SIG-M5 treated with dmso at 0.1 percent for 504 hours (cell line): ENCODE data around the gene DYNC2H1.

Experiments
- DNase-seq: peaks from one replicate; lab custom pipeline; 2025; ENCODE audit not compliant: unreplicated experiment; lab: John Stamatoyannopoulos, UW

Gene DYNC2H1, protein sequence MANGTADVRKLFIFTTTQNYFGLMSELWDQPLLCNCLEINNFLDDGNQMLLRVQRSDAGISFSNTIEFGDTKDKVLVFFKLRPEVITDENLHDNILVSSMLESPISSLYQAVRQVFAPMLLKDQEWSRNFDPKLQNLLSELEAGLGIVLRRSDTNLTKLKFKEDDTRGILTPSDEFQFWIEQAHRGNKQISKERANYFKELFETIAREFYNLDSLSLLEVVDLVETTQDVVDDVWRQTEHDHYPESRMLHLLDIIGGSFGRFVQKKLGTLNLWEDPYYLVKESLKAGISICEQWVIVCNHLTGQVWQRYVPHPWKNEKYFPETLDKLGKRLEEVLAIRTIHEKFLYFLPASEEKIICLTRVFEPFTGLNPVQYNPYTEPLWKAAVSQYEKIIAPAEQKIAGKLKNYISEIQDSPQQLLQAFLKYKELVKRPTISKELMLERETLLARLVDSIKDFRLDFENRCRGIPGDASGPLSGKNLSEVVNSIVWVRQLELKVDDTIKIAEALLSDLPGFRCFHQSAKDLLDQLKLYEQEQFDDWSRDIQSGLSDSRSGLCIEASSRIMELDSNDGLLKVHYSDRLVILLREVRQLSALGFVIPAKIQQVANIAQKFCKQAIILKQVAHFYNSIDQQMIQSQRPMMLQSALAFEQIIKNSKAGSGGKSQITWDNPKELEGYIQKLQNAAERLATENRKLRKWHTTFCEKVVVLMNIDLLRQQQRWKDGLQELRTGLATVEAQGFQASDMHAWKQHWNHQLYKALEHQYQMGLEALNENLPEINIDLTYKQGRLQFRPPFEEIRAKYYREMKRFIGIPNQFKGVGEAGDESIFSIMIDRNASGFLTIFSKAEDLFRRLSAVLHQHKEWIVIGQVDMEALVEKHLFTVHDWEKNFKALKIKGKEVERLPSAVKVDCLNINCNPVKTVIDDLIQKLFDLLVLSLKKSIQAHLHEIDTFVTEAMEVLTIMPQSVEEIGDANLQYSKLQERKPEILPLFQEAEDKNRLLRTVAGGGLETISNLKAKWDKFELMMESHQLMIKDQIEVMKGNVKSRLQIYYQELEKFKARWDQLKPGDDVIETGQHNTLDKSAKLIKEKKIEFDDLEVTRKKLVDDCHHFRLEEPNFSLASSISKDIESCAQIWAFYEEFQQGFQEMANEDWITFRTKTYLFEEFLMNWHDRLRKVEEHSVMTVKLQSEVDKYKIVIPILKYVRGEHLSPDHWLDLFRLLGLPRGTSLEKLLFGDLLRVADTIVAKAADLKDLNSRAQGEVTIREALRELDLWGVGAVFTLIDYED (N-terminal part only)

DNA sequence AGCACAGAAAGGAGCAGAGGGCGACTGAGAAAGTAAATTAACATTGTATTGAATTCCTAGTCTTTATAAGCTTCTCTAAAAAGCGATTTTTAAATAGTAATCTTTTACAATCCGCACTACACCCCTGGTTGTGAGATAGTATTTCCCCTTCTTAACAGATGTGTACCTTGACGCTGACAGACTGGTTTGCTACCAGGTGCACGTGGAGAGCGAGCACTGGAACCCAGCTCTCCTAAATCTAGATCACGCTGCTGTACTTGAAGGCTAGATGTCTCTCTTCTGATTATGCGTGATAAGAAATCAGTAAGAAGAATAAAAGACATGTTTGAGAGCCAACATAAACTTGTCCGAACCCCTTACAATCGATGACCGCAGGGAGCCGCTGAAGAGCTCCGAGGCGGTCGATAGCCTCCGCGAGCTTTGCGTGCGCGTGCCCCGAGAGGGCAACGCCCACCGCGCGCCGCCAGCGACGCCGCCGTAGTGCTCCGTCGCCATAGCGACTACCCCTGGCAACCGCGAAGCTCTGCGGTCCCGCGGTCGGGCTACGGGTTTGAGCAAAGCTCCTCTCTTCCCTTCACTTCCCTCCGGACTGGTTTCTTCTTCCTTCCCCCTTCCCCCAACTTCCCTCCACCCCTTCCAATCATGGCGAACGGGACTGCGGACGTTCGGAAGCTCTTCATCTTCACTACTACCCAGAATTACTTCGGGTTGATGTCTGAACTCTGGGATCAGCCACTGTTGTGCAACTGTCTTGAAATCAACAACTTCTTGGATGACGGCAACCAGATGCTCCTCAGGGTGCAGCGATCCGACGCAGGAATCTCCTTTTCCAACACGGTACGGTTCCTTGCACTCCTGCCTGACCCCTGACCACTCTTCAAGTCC lies at the start of gene DYNC2H1:
TSS of gene DYNC2H1 (plus strand) at position 494 of the 885 bp plus-strand sequence. CDS start at position 643, 149 bp downstream.
- peak; percentile 84 for DNase-seq

DNA sequence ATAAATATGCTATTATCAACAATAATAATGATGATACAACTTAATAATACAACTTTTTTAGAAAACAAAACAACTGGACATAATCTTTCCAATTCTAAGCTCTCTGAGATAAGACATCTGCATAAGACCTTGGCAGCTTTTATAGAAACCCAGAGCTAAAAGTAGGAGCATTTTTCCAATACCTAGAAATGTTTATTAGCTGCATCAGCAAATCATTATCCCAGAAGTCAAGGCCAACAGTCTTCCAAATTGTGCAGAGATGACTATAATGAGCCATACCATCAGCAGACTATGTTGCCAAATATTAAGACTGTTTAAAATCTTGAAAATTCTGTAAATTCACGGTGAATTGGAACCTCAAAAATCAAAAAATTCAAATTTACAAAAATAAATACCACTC lies 47.6 kb upstream of the DYNC2H1 start:
- no peak for DNase-seq

DNA sequence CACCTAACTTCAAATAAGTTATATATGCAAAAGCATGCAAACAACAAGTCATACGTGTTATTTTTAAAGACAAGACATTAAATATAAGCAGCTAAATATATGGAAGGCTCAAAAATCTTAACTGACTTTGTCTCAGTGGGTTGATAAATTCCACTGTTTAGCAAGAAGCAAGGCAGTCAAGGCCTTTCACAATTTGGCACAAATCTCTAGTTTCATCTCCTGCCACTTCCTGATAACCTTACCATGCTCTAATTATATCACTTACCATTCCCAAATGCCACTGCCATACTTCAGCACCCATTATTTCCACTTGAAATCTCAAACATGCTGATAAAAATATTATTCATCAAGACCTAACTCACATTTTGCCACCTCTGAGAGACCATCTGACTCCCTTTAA lies 42.1 kb upstream of the DYNC2H1 start:
- no peak for DNase-seq

DNA sequence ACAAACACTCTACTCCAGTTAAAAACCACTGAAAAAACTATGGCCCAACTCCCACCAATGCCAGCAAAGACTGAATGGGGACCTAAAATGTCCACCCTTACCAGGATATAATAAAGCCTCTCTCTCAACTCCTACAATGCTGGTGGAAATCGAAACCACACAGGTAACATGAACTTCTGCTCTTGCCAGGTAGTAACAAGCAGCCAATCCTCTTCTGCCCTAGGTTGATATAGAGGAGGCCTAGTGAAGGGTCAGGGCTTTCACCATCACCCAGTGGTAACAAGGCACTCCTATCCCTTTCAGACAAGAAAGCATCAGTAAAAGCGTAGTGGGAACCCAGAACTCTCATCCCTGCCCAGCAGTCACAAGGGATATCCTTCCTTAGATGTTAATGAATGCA lies 39.9 kb upstream of the DYNC2H1 start:
- DNase-seq, result no peak

DNA sequence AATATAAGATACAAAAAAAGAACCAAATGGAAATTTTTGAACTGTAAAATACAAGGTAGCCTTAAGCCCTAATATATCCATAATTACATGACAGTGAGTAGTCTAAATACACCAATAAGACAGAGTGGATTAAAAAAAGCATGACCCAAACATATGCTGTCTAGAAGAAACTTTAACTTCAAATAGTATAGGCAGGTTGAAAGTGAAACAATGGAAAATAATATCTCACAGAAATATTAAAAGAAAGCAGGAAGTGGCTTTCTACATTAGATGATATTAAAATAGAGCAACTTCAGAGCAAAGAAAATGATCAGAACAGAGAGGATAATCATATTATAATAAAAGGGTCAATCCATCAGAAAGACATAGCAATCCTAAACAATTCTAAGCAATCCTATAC lies 39.1 kb upstream of the DYNC2H1 start:
- no peak for DNase-seq

DNA sequence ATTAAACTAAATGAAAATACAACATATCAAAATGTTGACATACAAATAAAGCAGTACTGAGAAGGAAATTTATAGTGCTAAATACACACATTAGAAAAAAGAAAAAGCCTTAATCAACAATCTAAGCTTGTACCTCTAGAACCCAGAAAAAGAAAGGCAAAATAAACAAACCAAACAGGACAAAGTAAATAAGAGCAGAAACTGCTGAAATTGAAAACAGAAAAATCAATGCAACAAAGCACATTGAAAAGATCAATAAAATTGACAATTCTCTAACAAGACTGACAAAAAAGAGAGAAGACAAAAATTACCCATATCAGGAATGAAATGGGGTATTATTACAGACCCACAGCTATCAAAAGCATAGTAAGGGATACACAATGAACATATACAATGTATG lies 38.2 kb upstream of the DYNC2H1 start:
- no peak for DNase-seq

DNA sequence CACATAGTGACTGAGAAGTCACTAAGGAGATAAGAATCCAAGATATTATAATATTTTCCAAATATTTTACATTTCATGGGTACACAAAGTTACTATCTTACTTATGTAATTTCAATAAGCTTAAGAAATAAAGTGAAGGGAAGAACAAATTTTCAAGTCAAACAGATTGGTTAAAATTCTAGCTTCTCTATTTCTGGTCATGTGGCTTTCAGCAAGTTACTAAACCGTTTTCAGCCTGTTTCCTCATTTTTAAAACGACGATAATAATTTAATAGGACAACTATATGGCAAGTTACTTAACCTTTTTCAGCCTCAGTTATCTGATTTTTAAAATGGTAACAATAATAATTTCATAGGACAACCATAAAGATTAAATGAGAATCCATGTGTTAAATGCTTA lies 32.9 kb upstream of the DYNC2H1 start:
- no peak for DNase-seq

DNA sequence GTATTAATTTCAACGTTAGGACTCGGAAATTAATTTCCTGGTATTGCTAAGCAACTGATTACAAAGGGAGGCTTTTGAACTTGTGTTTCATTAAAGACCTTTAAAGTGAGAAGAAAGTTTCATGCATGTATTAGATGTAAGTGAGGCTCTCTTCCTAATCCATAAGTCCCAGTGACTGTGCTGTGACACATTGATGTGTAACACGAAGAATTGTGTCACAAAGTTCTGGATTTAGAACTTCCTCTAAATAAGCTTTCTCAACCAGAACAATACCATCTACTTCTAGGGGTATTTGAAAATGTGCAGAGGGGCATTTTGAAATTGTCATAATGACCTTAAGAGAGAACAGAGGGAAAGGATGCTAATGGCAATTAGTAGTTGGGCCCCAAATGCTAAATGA lies 31.7 kb upstream of the DYNC2H1 start:
- peak; percentile 56 for DNase-seq

DNA sequence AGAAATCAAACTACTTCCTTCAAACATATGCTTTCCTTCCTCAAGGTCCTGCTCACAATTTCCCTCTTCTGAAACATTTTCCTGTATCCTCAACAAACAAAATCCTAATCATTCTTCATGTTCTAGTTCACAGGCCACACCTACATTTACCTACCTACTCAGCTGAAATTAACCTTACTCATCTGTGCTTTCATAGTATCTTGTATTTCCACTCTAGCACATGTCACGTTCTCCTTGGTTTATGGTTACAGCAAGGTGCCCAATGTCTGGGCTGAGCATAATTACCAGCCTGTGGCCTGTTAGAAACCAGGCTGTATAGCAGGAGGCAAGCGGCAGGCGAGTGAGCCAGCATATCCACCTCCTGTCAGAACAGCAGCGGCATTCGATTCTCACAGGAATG lies 30.5 kb upstream of the DYNC2H1 start:
- no peak for DNase-seq

DNA sequence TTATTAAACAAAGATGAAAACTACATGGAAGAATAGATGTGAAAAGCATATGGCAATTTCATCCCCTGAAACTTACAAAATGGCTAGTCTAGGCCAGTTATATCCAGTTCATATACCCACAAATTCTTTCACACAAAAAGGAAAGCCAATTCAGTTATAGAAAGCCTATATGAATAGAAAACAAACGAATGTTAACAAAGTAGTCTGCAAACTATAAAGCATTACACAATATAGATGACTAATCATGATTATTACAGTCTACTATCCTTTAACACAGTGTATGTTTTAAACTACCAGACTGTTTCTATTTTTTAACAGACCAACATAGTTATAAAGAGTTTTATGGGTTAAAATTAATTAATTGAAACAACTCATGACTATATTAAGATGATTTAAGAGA lies 29.4 kb upstream of the DYNC2H1 start:
- DNase-seq, result peak; percentile 8

DNA sequence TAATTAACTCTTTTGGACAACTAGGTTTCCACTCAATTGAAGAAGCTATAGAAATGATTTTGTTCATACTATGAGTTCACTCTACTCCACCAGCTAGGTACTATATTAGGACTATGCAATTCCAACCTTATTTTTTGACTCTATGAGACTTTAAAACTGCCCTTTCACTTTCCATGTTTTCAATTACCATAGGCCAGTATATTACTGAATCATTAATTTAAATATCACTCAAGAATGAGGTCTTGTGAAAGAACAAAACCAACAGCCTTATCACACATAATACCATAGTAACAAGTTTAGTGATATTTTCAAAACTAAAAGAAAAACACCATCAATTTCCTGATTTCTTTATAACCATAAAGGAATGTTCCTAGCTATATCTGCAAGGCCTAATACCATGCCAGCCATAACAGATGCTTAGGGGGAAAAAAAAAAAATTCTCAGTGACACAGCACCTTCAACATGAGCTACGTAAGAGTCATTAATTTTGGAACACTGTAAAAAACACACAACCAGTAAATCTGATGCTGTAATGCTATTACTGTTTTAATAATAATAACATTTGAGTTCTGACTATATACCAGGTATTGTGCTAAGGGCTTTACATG lies 23.4 kb upstream of the DYNC2H1 start:
- DNase-seq, result no peak

DNA sequence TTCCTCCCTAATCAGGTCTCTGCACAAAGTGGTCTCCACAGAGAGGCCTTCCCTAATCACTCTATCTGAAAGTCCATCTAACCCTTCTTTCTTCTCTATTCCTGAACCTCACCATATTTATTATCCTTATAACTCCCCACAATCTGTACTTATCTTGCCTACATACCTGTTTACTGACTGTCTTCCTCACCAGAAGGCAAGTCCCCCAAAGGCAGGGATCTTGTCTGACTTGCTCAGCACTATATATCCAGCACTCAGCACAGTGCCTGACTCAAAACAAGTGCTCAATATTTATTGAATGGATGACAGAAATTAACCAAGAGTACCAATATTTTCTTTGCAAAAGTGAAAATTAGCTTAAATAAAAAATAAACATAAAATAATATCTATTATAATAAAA lies 22.8 kb upstream of the DYNC2H1 start:
- no peak for DNase-seq

DNA sequence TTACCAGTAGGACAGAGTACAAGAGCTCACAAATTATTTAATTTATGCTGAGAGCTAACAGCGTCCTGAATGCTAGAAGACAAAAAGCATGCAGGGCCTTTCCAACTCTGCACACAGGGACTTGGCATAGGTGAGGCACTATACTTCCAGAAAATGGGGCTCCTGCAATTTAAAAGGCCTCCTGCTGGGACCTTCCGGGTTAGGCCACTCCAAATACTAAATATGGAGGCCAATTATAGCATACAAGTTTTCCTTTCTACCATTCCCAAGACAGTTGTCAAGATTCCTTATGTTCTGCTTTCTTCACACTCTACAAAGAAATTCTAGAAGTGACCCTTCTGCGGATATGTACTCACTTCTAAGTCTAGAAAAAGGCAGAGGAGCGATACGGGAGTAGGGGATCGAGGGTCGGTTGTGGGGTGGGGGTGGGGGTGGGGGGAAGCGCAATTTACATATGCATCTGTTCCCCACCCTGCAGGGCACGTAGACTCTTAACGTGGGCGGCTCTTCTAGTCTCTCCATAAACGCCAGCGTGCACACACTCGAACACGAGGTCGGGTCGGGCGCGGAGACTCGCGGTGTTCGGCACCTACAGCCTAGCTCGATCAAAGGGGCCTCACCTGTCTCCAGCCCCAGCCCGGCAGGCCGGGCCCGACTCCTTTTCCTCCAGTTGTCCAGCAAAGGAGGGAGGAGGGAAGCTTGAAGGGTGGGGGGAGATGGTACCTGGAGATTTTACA lies 18.0 kb upstream of the DYNC2H1 start:
- DNase-seq, result peak; percentile 54

DNA sequence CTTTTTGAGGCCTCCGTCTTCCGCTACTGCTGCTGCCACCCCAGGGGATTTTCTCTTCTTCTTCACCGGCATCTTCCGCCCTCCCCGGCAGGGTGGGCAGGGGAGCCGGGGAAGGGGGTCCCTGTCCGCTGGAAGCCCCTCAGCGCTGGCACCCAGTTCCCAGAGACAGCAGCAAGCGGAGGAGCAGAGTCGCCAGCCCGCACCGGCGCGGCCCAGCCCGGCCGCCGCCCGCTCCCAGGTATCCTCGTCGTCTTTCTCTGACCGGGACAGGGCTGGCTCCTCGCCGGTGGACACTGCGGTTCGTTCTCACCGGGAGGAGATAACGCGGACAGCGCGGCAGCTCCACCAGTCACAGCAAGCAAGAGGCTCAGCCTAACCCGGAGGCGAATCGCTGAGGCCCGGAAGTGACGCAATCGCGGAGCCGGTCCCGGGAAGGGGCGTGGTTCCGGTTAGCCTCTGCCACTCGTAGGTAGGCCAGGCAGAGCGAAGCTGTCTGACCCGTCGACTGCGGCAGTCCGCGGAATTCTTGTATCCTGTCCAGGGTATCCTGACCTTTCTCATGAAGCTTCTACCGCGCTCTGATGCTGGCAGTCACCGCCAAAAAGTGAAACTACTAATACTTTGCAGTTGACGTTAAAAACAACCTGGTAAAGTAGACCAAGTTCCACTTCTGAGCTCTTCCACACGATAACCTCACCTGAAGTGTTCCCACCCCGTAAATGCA lies 17.3 kb upstream of the DYNC2H1 start, which contains the start of gene DCUN1D5:
TSS of gene DCUN1D5 (minus strand) at position 360 of the 724 bp plus-strand sequence. CDS start at position 72, 288 bp downstream.
- peak; percentile 81 for DNase-seq

DNA sequence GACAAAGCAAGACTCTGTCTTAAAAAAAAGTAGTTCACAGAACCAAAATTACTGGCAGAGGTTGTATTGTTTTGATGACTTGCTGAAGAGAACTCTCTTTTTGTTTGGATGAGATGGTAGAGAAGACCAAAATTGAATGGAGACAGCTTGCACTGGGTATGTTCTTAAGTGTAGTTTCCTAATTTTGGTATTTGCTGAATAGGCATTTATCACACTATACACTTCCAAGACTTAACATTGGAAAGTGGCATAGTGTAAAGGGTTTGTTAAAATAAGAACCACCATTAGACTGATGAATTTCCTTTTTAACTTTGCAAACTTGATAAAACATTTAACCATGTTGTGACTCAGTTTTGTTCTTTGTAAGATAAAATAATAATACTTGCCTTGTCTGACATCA lies 11.9 kb upstream of the DYNC2H1 start:
- no peak for DNase-seq

DNA sequence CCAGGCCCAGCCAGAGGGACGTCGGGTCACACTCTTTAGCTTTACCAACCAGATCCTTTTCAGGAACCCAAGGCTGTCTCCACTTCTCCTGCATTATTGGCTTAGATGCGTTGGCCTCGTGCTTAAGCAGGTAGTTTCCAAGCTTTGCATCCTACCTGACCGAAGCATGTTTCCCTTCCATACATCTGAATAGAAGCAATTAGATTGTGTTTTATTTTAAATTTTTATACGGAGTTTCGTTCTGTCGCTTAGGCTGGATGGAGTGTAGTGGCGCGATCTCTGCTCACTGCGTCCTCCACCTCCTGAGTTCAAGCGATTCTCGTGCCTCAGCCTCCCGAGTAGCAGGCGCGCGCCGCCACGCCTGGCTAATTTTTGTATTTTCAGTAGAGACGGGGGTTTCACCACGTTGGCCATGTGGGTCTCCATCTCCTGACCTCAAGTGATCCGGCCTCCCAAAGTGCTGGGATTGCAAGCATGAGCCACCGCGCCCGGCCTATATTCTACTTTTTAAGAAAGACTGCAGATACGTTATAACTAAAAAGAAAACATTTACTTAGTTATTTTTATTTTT lies 677 bp downstream of the DYNC2H1 start:
- DNase-seq, result no peak

DNA sequence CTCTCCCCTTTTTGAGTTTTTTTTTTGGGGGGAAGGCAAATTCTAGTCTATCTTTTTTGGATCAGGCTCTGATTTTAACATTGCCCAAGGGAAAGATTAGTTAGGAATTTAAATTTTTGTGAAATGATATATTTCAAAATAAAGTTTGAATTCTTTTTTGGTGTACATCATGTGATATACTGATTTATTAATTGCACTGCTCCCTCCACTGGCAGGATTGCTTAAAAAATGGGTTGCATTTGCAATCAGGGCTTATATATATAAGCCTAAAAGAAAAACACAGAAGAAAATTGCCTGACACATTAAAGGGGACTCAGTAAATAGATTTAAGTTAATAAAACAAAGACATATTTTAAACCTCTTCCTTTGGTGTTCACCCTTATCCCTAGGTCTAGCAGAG lies 1.2 kb downstream of the DYNC2H1 start:
- peak; percentile 18 for DNase-seq

DNA sequence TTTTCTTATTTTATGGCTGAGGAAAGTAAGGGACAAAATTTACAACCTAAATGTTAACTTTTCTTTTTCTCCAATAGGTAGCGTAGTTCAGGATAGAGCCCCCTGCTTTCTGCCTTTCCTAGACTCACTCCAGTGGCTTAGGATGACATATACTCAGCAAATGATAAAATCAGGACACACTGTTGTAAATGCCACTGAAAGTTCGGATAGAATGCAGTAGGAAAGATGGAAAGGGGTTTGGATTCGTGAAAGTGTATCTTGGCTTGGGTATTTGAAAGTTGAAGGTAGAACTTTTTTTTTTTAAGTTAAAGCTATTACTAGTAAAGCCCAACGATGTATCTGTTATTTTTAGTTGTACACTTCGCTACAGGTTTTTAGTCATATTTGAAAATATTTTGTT lies 2.2 kb downstream of the DYNC2H1 start:
- DNase-seq, result no peak
